ENCODE results near the gene BST1. TPM values are rescaled to one million over a fixed set of nuclear protein-coding genes. Genes with fewer than 3 reads are reported as not detected.

BST1 gene
- total RNA-seq, 1 donor from 2014 or later, result not detected

DNA sequence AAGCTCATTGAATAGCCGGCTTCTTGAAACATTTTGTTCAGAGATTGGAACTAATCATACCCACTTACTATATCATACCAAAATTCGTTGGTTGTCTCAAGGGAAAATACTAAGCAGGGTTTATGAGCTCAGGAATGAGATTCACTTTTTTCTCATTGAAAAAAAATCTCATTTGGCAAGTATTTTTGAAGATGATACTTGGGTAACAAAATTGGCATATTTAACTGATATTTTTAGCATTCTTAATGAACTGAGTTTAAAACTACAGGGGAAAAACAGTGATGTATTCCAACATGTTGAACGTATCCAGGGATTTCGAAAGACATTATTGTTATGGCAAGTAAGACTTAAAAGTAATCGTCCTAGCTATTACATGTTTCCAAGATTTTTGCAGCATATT lies 14.8 kb upstream of the BST1 start:
- Mint-ChIP-seq H3K36me3 (ENCODE audit: unreplicated experiment) (no peaks in the 10 kb centered on the region), H3K4me1 (ENCODE audit: low read depth, unreplicated experiment) (peaks cover 6% of the 10 kb centered on the region), H3K4me3 (ENCODE audit: unreplicated experiment) (no peak overlapping the region), H3K27me3 (ENCODE audit: unreplicated experiment) (no peaks in the 10 kb centered on the region), H3K27ac (ENCODE audit: unreplicated experiment) (no peak overlapping the region), H3K9me3 (ENCODE audit: unreplicated experiment) (peaks cover 2% of the 10 kb centered on the region)
- TF ChIP-seq, protein P1, sequence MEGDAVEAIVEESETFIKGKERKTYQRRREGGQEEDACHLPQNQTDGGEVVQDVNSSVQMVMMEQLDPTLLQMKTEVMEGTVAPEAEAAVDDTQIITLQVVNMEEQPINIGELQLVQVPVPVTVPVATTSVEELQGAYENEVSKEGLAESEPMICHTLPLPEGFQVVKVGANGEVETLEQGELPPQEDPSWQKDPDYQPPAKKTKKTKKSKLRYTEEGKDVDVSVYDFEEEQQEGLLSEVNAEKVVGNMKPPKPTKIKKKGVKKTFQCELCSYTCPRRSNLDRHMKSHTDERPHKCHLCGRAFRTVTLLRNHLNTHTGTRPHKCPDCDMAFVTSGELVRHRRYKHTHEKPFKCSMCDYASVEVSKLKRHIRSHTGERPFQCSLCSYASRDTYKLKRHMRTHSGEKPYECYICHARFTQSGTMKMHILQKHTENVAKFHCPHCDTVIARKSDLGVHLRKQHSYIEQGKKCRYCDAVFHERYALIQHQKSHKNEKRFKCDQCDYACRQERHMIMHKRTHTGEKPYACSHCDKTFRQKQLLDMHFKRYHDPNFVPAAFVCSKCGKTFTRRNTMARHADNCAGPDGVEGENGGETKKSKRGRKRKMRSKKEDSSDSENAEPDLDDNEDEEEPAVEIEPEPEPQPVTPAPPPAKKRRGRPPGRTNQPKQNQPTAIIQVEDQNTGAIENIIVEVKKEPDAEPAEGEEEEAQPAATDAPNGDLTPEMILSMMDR (IDR thresholded peaks at IDR 0.05; ENCODE audit: partially characterized antibody, unreplicated experiment), result no peak
- no peak for DNase-seq

DNA sequence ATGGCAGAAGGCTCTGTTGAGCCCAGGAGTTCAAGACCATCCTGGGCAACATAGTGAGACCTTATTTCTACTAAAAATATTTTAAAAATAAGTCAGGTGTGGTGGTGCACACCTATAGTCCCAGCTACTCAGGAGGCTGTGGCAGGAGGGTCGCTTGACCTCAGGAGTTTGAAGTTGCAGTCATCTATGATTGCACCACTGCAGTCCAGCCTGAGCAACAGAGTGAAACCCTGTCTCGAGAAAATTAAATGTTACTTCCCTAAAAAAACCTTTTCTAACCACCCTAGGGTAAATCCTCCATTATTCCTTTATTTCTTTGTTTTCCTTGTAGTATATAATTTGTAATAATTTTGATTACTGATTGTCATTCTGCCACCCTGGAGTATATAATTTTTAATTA lies 13.3 kb upstream of the BST1 start:
- Mint-ChIP-seq H3K27ac (ENCODE audit: unreplicated experiment) (no peak overlapping the region), H3K9me3 (ENCODE audit: unreplicated experiment) (peaks cover 4% of the 10 kb centered on the region), H3K36me3 (ENCODE audit: unreplicated experiment) (no peaks in the 10 kb centered on the region), H3K4me1 (ENCODE audit: low read depth, unreplicated experiment) (no peaks in the 10 kb centered on the region), H3K4me3 (ENCODE audit: unreplicated experiment) (no peak overlapping the region), H3K27me3 (ENCODE audit: unreplicated experiment) (no peaks in the 10 kb centered on the region)
- TF ChIP-seq, protein P1 (IDR thresholded peaks at IDR 0.05; ENCODE audit: partially characterized antibody, unreplicated experiment), result no peak
- DNase-seq, result no peak

DNA sequence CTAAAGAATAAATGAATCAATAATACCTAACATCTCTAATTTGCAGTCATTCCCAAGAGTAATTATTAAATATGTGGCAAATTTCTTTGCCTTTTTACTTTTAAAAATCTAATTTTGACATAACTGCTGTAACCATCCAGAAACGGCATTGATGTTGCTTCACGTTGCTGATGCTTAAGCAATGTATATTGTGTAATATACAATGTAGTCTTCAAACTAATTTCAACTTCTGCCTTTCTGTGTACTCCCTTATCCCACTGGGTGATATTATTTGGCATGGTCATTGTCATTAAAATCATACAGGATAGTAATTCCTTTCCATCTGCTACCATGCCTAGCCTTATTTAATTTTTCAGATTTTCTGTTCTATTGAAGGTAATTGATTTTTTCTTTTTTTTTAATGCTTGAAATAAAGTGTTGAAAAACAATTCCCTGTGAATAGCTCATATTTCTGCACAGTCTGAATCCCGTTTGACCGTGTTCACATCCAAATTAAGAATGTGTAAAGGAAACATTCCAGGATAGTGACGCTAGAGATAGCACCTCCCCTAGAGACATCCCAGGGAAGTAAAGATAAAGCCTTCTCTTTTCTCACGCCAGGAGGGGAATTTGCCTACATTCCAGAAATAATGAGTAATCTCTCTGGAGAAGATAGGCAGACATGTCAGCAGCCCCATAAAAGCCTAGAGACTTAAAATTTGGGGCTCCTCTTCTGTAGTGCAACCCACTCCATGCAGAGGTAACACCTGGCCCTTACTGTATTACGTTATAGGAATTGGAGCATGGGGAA lies 12.7 kb upstream of the BST1 start:
- no peaks in the 10 kb centered on the region for H3K36me3 Mint-ChIP-seq (ENCODE audit: unreplicated experiment)
- no peak for DNase-seq
- H3K4me3 Mint-ChIP-seq (ENCODE audit: unreplicated experiment), result no peak overlapping the region
- no peaks in the 10 kb centered on the region for H3K4me1 Mint-ChIP-seq (ENCODE audit: low read depth, unreplicated experiment)
- H3K27me3 Mint-ChIP-seq (ENCODE audit: unreplicated experiment), result no peaks in the 10 kb centered on the region
- H3K9me3 Mint-ChIP-seq (ENCODE audit: unreplicated experiment), result peaks cover 4% of the 10 kb centered on the region
- TF ChIP-seq, protein P1 (IDR thresholded peaks at IDR 0.05; ENCODE audit: partially characterized antibody, unreplicated experiment), result no peak
- no peak overlapping the region for H3K27ac Mint-ChIP-seq (ENCODE audit: unreplicated experiment)

DNA sequence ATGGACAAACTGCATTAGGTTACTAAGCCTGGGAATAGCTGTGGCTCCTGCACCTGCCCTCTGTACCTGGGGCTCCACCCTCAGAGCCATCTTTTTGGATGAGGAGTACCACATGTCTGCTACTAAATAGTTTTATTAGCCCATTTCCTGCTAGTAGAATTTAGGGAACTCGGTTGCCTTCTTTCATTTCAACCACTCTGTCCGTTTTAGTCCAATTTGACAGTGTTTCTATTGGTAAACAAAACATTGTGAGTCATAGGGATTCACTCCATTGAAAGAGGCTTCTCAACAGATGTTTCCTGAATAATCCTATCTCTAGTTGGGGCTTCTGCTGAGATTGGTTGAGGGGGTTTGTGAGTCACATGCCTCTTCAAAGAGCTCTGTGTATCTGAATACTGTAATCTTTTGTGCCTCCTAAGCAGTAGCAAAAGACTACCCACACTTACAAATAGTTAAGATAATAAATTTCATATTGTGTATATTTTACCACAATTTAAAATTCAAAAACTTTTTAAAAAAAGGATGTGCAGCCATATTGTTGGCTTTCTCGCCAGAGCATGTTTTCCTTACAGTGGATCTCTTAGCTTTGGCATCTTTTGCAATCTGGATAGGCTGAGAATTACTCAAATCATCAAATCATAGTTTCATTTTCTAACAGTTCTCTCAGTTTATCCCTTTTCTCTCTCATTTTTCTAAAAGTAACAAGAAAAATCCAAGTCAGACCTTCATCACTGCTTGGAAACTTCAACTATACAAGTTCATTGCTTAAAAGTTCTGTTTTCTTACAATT lies 11.3 kb upstream of the BST1 start:
- no peaks in the 10 kb centered on the region for H3K27me3 Mint-ChIP-seq (ENCODE audit: unreplicated experiment)
- H3K9me3 Mint-ChIP-seq (ENCODE audit: unreplicated experiment), result peaks cover 4% of the 10 kb centered on the region
- no peaks in the 10 kb centered on the region for H3K36me3 Mint-ChIP-seq (ENCODE audit: unreplicated experiment)
- no peak overlapping the region for H3K27ac Mint-ChIP-seq (ENCODE audit: unreplicated experiment)
- no peaks in the 10 kb centered on the region for H3K4me1 Mint-ChIP-seq (ENCODE audit: low read depth, unreplicated experiment)
- no peak overlapping the region for H3K4me3 Mint-ChIP-seq (ENCODE audit: unreplicated experiment)
- TF ChIP-seq, protein P1 (IDR thresholded peaks at IDR 0.05; ENCODE audit: partially characterized antibody, unreplicated experiment), result no peak
- DNase-seq, result no peak

DNA sequence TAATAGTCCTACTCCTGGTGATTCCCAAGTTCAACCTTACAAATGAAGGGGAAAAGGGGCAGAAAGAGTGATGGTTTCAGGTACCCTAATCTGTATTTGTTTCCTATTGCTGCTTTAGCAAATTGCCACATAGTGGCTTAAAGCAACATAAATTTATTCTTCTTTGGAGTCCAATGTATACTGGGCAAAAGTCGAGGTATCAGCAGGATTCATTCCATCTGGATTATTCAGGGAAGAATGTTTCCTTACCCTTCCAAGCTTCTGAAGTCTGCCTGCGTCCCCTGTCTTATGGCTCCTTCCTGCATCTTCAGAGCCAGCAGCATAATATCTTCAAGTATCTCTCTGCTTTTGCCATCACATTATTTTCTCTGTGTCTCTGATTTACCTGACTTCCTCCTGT lies 10.3 kb upstream of the BST1 start:
- Mint-ChIP-seq H3K4me3 (ENCODE audit: unreplicated experiment) (no peak overlapping the region), H3K27ac (ENCODE audit: unreplicated experiment) (no peak overlapping the region), H3K4me1 (ENCODE audit: low read depth, unreplicated experiment) (no peaks in the 10 kb centered on the region), H3K36me3 (ENCODE audit: unreplicated experiment) (no peaks in the 10 kb centered on the region), H3K9me3 (ENCODE audit: unreplicated experiment) (peaks cover 4% of the 10 kb centered on the region), H3K27me3 (ENCODE audit: unreplicated experiment) (no peaks in the 10 kb centered on the region)
- DNase-seq, result no peak
- TF ChIP-seq, protein P1 (IDR thresholded peaks at IDR 0.05; ENCODE audit: partially characterized antibody, unreplicated experiment), result no peak
